SK-N-SH (cell line): ENCODE results near the gene HAGHL. TPM values are rescaled to one million over a fixed set of nuclear protein-coding genes. Genes with fewer than 3 reads are reported as not detected.

Experiments
- CTCF ChIA-PET: fragments of 300-600, 350-600 bp; formaldehyde crosslinking; extraction: SDS; loops from one replicate; lab custom pipeline; 2021; lab: Yijun Ruan, JAX
- POLR2A ChIA-PET: fragments of 350-600 bp; sonication (Branson Sonifier 250); formaldehyde crosslinking; extraction: SDS; loops from one replicate; lab custom pipeline; 2020; ENCODE audit warnings: antibody characterized with exemption, inconsistent platforms; lab: Yijun Ruan, JAX
- DNase-seq: peaks from one replicate; pipeline ENCODE4 v3.0.0; 2012
- H2AFZ ChIP-seq: fragments of 200-600 bp; sonication (generic); 2 replicates; pipeline ENCODE4 v1.8.1; 2016; ENCODE audit warnings: antibody characterized with exemption, mild to moderate bottlenecking, low read depth
- H3F3A ChIP-seq: fragments of 200-600 bp; sonication (generic); replicated peaks from 2 replicates; pipeline ENCODE3; 2016; ENCODE audit warnings: antibody characterized with exemption, mild to moderate bottlenecking; ENCODE audit not compliant: insufficient read depth
- H3K27ac ChIP-seq, 2 experiments: fragments of 200-500 bp in 1 of 2; fragments of 200-600 bp in 1 of 2; sonication (Bioruptor generic) in 1 of 2; sonication (generic), shearing (Covaris generic) in 1 of 2; 2 replicates each; pipeline versions ENCODE4 v1.5.1 to v1.6.1; 2014 to 2016; ENCODE audit warnings: low read depth in 2 of 2, inconsistent platforms in 1 of 2, low read length in 1 of 2, mild to moderate bottlenecking in 1 of 2, mixed read lengths in 1 of 2
- H3K27me3 ChIP-seq: fragments of 200-600 bp; sonication (generic), shearing (Covaris generic); 2 replicates; pipeline ENCODE4 v1.6.1; 2016; ENCODE audit warnings: mixed run types; ENCODE audit not compliant: insufficient read depth
- H3K36me3 ChIP-seq, 2 experiments: fragments of 200-500 bp in 1 of 2; fragments of 200-600 bp in 1 of 2; sonication (Bioruptor generic) in 1 of 2; sonication (generic) in 1 of 2; replicated peaks in 1 of 2; 2 replicates each; pipeline versions ENCODE3 to v1.5.1; 2014 to 2016; ENCODE audit warnings: low read length in 1 of 2, mild to moderate bottlenecking in 1 of 2; ENCODE audit not compliant: insufficient read depth in 2 of 2, control insufficient read depth in 1 of 2
- H3K4me1 ChIP-seq, 2 experiments: fragments of 200-500 bp in 1 of 2; fragments of 200-600 bp in 1 of 2; sonication (Bioruptor generic) in 1 of 2; sonication (generic), shearing (Covaris generic) in 1 of 2; 2 replicates each; pipeline versions ENCODE4 v1.5.1 to v1.6.1; 2014 to 2016; ENCODE audit warnings: low read depth in 1 of 2, low read length in 1 of 2, mixed run types in 1 of 2; ENCODE audit not compliant: insufficient read depth in 2 of 2, control insufficient read depth in 1 of 2
- H3K4me2 ChIP-seq: fragments of 200-600 bp; sonication (generic), shearing (Covaris generic); 2 replicates; pipeline ENCODE4 v1.6.1; 2017; ENCODE audit warnings: mixed run types
- H3K4me3 ChIP-seq, 2 experiments: fragments of 200-500 bp in 1 of 2; fragments of 200-600 bp in 1 of 2; sonication (Bioruptor generic) in 1 of 2; sonication (generic), shearing (Covaris generic) in 1 of 2; 2 replicates each; pipeline versions ENCODE4 v1.5.1 to v1.8.1; 2014 to 2016; ENCODE audit warnings: low read depth in 2 of 2, inconsistent platforms in 1 of 2, low read length in 1 of 2, mild to moderate bottlenecking in 1 of 2, mixed read lengths in 1 of 2, moderate library complexity in 1 of 2
- H3K79me2 ChIP-seq: fragments of 200-600 bp; sonication (generic); 2 replicates; pipeline ENCODE4 v1.8.1; 2017; ENCODE audit warnings: mild to moderate bottlenecking; ENCODE audit not compliant: insufficient read depth
- H3K9ac ChIP-seq: fragments of 200-600 bp; sonication (generic); 2 replicates; pipeline ENCODE4 v1.6.1; 2017; ENCODE audit warnings: mixed run types
- H3K9me2 ChIP-seq: fragments of 200-600 bp; sonication (generic); 2 replicates; pipeline ENCODE4 v1.6.1; 2017; ENCODE audit warnings: mixed run types
- H3K9me3 ChIP-seq: fragments of 200-600 bp; sonication (generic); 2 replicates; pipeline ENCODE4 v1.6.1; 2017; ENCODE audit warnings: mixed run types, mild to moderate bottlenecking, moderate library complexity
- H4K20me1 ChIP-seq: fragments of 200-600 bp; sonication (generic); 2 replicates; pipeline ENCODE4 v1.6.1; 2017; ENCODE audit warnings: mild to moderate bottlenecking, mixed run types; ENCODE audit not compliant: insufficient read depth
- FOXM1 ChIP-seq: IDR thresholded peaks from 2 replicates; pipeline ENCODE4 v1.4.0; 2012; ENCODE audit warnings: low read depth, mild to moderate bottlenecking
- GABPA ChIP-seq: IDR thresholded peaks from 2 replicates; pipeline ENCODE4 v1.4.0; 2012; ENCODE audit warnings: low read depth, mild to moderate bottlenecking
- RCOR1 ChIP-seq: fragments of 150-350 bp; IDR thresholded peaks from 2 replicates; pipeline ENCODE4 v1.6.1; 2017; ENCODE audit warnings: antibody characterized with exemption, low read length
- RFX5 ChIP-seq: IDR thresholded peaks from 2 replicates; pipeline ENCODE4 v1.6.1; 2012; ENCODE audit warnings: mild to moderate bottlenecking, improper control_type of control experiment, low read length
- SIN3A ChIP-seq: IDR thresholded peaks from 2 replicates; pipeline ENCODE4 v1.6.1; 2012; ENCODE audit warnings: low read depth, mild to moderate bottlenecking, low read length, moderate library complexity, borderline replicate concordance
- TCF12 ChIP-seq: IDR thresholded peaks from 2 replicates; pipeline ENCODE4 v1.4.0; 2012
- YY1 ChIP-seq: IDR thresholded peaks from 2 replicates; pipeline ENCODE4 v1.4.0; 2012; ENCODE audit warnings: low read depth, mild to moderate bottlenecking
- WGBS: methylation state at CpG from one replicate; pipeline ENCODE4 v1.1.6; 2017; ENCODE audit warnings: low lambda C conversion rate; 5-methylcytosine and 5-hydroxymethylcytosine counted together
- polyA plus RNA-seq, 3 experiments: library from polyadenylated mRNA; depleted of rRNA; stranded (reverse); fragments of >200 nt; gene quantifications; 2 replicates each; pipeline ENCODE4 v1.2.3, GENCODE V29; 2012
- TF ChIP-seq, protein P1 (sequence below): IDR thresholded peaks from 2 replicates; pipeline ENCODE4 v1.4.0; 2012; ENCODE audit warnings: low read depth, borderline replicate concordance
- TF ChIP-seq, protein P2 (sequence below): fragments of 150-350 bp; IDR thresholded peaks from 2 replicates; pipeline ENCODE4 v1.6.1; 2017; ENCODE audit warnings: antibody characterized with exemption, low read length, low read depth, borderline replicate concordance
- TF ChIP-seq, protein P3 (sequence below): fragments of 150-350 bp; IDR thresholded peaks from 2 replicates; pipeline ENCODE4 v1.6.1; 2016; ENCODE audit warnings: mild to moderate bottlenecking, low read depth, low read length
- TF ChIP-seq, protein P4 (sequence below): IDR thresholded peaks from 2 replicates; pipeline ENCODE4 v1.4.0; 2012; ENCODE audit warnings: low read depth

Gene HAGHL
- polyA plus RNA-seq, 1 of the 3 experiments (the other 2 are of a cell fraction): 65.5 TPM

DNA sequence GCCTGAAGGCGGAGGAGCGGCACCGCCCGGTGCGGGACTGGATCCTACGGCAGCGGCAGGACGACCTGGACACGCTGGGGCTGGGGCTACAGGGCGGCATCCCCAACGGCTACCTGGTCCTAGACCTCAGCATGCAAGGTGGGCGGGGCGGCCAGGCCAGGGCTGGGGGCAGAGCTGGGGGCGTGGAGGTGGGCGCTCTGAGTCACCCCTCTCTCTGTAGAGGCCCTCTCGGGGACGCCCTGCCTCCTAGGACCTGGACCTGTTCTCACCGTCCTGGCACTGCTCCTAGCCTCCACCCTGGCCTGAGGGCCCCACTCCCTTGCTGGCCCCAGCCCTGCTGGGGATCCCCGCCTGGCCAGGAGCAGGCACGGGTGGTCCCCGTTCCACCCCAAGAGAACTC is 41.5 kb downstream of the HAGHL start:
- CTCF ChIA-PET: no interaction called here
- no peak overlapping the region for H3K4me3 ChIP-seq
- H3K79me2 ChIP-seq: no peaks in the 10 kb centered on the region
- H3F3A ChIP-seq: no peaks in the 10 kb centered on the region
- DNase-seq: no peak
- 90% methylated on average over 13 of the region's 21 CpGs for WGBS
- no peak overlapping the region for H3K9ac ChIP-seq
- no peaks in the 10 kb centered on the region for H3K9me3 ChIP-seq
- POLR2A ChIA-PET: no interaction called here
- no peak overlapping the region for H3K4me2 ChIP-seq
- no peaks in the 10 kb centered on the region for H3K4me1 ChIP-seq
- no peak overlapping the region for H3K27ac ChIP-seq
- TF ChIP-seq, protein P1, sequence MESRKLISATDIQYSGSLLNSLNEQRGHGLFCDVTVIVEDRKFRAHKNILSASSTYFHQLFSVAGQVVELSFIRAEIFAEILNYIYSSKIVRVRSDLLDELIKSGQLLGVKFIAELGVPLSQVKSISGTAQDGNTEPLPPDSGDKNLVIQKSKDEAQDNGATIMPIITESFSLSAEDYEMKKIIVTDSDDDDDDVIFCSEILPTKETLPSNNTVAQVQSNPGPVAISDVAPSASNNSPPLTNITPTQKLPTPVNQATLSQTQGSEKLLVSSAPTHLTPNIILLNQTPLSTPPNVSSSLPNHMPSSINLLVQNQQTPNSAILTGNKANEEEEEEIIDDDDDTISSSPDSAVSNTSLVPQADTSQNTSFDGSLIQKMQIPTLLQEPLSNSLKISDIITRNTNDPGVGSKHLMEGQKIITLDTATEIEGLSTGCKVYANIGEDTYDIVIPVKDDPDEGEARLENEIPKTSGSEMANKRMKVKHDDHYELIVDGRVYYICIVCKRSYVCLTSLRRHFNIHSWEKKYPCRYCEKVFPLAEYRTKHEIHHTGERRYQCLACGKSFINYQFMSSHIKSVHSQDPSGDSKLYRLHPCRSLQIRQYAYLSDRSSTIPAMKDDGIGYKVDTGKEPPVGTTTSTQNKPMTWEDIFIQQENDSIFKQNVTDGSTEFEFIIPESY: no peak
- TF ChIP-seq TCF12: no peak
- TF ChIP-seq, protein P2, sequence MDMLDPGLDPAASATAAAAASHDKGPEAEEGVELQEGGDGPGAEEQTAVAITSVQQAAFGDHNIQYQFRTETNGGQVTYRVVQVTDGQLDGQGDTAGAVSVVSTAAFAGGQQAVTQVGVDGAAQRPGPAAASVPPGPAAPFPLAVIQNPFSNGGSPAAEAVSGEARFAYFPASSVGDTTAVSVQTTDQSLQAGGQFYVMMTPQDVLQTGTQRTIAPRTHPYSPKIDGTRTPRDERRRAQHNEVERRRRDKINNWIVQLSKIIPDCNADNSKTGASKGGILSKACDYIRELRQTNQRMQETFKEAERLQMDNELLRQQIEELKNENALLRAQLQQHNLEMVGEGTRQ: no peak
- H3K27me3 ChIP-seq: no peaks in the 10 kb centered on the region
- no peaks in the 10 kb centered on the region for H3K36me3 ChIP-seq
- H4K20me1 ChIP-seq: no peaks in the 10 kb centered on the region
- H3K9me2 ChIP-seq: no peaks in the 10 kb centered on the region
- H2AFZ ChIP-seq: no peak overlapping the region

DNA sequence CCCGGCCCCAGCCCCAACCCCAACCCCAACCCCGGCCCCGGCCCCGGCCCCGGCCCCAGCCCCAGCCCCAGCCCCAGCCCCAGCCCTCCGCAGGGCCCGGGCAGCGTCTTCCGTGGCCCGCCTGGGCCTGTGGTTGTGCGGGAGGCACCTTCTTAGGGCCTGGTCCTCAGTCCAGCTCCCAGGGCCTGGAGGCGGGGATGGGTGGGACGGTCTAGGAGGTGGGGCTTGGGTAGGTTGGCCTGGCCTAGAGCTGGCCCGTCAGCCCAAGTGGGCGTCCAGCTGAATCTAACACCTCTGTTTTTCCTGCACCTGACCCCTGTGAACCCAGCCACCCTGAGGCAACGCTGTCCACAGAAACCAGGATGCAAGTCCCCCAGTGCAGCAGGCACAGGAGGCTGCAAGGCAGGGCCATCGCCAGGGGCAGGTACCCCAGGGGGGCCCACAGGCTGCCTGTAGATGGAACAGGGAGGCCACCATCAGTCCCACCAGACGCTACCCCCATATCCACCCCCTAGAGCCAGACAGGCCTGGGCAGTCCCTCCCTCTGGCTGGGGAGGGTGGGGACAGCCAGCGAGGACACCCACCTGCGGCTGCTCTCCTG is 42.4 kb downstream of the HAGHL start:
- CTCF ChIA-PET: no interaction called here

More for the DNA sequence above, 42.4 kb downstream of the HAGHL start:
- Histone ChIP-seq H3K27me3 (no peaks in the 10 kb centered on the region), H2AFZ (no peak overlapping the region), H3K9me2 (no peaks in the 10 kb centered on the region), H3K9me3 (no peaks in the 10 kb centered on the region), H3K27ac (no peak overlapping the region), H3K79me2 (no peaks in the 10 kb centered on the region), H3K9ac (no peak overlapping the region), H4K20me1 (no peaks in the 10 kb centered on the region), H3K4me2 (no peak overlapping the region), H3K36me3 (no peaks in the 10 kb centered on the region), H3F3A (no peaks in the 10 kb centered on the region), H3K4me3 (no peak overlapping the region), H3K4me1 (no peaks in the 10 kb centered on the region)
- POLR2A ChIA-PET: no interaction called here
- 86% methylated on average over 8 of the region's 20 CpGs for WGBS
- TF ChIP-seq, protein P3, sequence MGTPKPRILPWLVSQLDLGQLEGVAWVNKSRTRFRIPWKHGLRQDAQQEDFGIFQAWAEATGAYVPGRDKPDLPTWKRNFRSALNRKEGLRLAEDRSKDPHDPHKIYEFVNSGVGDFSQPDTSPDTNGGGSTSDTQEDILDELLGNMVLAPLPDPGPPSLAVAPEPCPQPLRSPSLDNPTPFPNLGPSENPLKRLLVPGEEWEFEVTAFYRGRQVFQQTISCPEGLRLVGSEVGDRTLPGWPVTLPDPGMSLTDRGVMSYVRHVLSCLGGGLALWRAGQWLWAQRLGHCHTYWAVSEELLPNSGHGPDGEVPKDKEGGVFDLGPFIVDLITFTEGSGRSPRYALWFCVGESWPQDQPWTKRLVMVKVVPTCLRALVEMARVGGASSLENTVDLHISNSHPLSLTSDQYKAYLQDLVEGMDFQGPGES: no peak
- TF ChIP-seq, protein P1: no peak
- TF ChIP-seq, protein P4, sequence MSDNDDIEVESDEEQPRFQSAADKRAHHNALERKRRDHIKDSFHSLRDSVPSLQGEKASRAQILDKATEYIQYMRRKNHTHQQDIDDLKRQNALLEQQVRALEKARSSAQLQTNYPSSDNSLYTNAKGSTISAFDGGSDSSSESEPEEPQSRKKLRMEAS: no peak
- no peak for TF ChIP-seq FOXM1
- TF ChIP-seq GABPA: no peak
- no peak for TF ChIP-seq RFX5
- TF ChIP-seq RCOR1: no peak
- no peak for TF ChIP-seq SIN3A
- no peak for TF ChIP-seq YY1
- no peak for DNase-seq
